ENCODE results near the gene PHLDB1. TPM values are rescaled to one million over a fixed set of nuclear protein-coding genes. Genes with fewer than 3 reads are reported as not detected.

Gene PHLDB1
- total RNA-seq: 113 and 125 TPM in 2 replicates

GRCh38 chr11:118607401-118608359, at the start of gene PHLDB1:
Gene PHLDB1, plus strand, starts transcription at chr11:118607615. Its CDS starts 6,222 bp downstream, at chr11:118613837.

GRCh38 chr11:118572061-118572980, 35.1 kb upstream of the PHLDB1 start, which contains the start of gene ARCN1:
Gene ARCN1, plus strand, starts transcription at chr11:118572409. Its CDS starts 139 bp downstream, at chr11:118572548.

GRCh38 chr11:118679483-118679882, 72.1 kb downstream of the PHLDB1 start, which contains the start of gene TREH:
Gene TREH, minus strand, starts transcription at chr11:118679650. Its CDS starts 23 bp downstream, at chr11:118679627.

Small RNA genes within 50 kb of the gene (small RNA-seq; reads per million reads assigned to genes)
- gene RNU6-1157P (not detected), gene RNU6-376P (not detected)

Other genes with a start within 250 kb of the PHLDB1 start
- 74.6 and 75.8 TPM in 2 replicates for gene UBE4A, start 248.0 kb upstream of the PHLDB1 start, total RNA-seq
- 40.5 and 45.1 TPM in 2 replicates for gene ATP5MG, start 206.0 kb upstream of the PHLDB1 start, total RNA-seq
- gene KMT2A, start 171.1 kb upstream of the PHLDB1 start, total RNA-seq: 47.3 and 50.3 TPM in 2 replicates
- 0.43 TPM in 1 of 2 replicates, not detected in the other for gene TTC36, start 80.1 kb upstream of the PHLDB1 start, total RNA-seq
- 12.6 and 15.0 TPM in 2 replicates for gene TMEM25, start 76.4 kb upstream of the PHLDB1 start, total RNA-seq
- 28.6 and 49.7 TPM in 2 replicates for gene IFT46, start 41.7 kb upstream of the PHLDB1 start, total RNA-seq
- 207 and 224 TPM in 2 replicates for gene ARCN1, start 35.2 kb upstream of the PHLDB1 start, total RNA-seq
- gene TREH, start 72.0 kb downstream of the PHLDB1 start, total RNA-seq: not detected in 2 replicates
- gene DDX6, start 183.5 kb downstream of the PHLDB1 start, total RNA-seq: 153 and 194 TPM in 2 replicates

Measured in articular chondrocyte of knee joint (primary cell).